Measurements from ENCODE around the gene ZBTB21.

- no peak for TF ChIP-seq RBM14 (IDR thresholded peaks at IDR 0.05; ENCODE audit: borderline replicate concordance, insufficient read depth, low read depth, low read length)
- no peak for TF ChIP-seq XRCC3 (IDR thresholded peaks at IDR 0.05)
- TF ChIP-seq PREB (CRISPR knock-in tag; IDR thresholded peaks at IDR 0.05), result no peak
- TF ChIP-seq POLR2A (conservative IDR thresholded peaks at IDR 0.05), result no peak
- no peak for TF ChIP-seq ELK1 (CRISPR knock-in tag; IDR thresholded peaks at IDR 0.05)
- no peak for TF ChIP-seq L3MBTL2 (IDR thresholded peaks at IDR 0.05)
These were observed 37.9 kb upstream of the ZBTB21 start for GRCh38 chr21:42047821-42048613.

Data from K562 (cell line).